Activated CD4-positive, alpha-beta T cell treated with anti-CD3 and anti-CD28 coated beads for 24 hours (primary cell): ENCODE results near the gene RHOBTB3.
"Not testable (repeated sequence)": the region's sequence is repeated elsewhere in the genome, so short reads cannot be mapped to it uniquely, and the experiment has no call there.

Experiments used
- DNase-seq, 2 donors: peaks; one replicate each; pipeline ENCODE4 v3.0.0-alpha.2; 2020; ENCODE audit warnings: low read depth in 2 of 2

Gene RHOBTB3

GRCh38 chr5:95799191-95799835 is 68.2 kb downstream of the RHOBTB3 start:
- DNase-seq, result no peak

GRCh38 chr5:95800553-95800952 is 69.4 kb downstream of the RHOBTB3 start:
- no peak for DNase-seq

- DNase-seq, result no peak
Measured at GRCh38 chr5:95801532-95801931, 70.4 kb downstream of the RHOBTB3 start.

- no peak for DNase-seq
Measured at GRCh38 chr5:95801961-95802360, 70.8 kb downstream of the RHOBTB3 start.

GRCh38 chr5:95803271-95804148 is 72.4 kb downstream of the RHOBTB3 start:
- no peak for DNase-seq

GRCh38 chr5:95804736-95805539 is 73.8 kb downstream of the RHOBTB3 start:
- DNase-seq, result no peak

- no peak for DNase-seq
Measured at GRCh38 chr5:95806687-95807086, 75.6 kb downstream of the RHOBTB3 start.

GRCh38 chr5:95808013-95808685 is 77.0 kb downstream of the RHOBTB3 start:
- no peak for DNase-seq

- DNase-seq, result peak; percentile 53 to 62
Measured at GRCh38 chr5:95808686-95809413, 77.7 kb downstream of the RHOBTB3 start.

GRCh38 chr5:95809414-95809960 is 78.4 kb downstream of the RHOBTB3 start:
- DNase-seq, result no peak

GRCh38 chr5:95810305-95811125 is 79.4 kb downstream of the RHOBTB3 start:
- no peak for DNase-seq

GRCh38 chr5:95811126-95811423 is 79.9 kb downstream of the RHOBTB3 start:
- DNase-seq, result not testable (repeated sequence)

GRCh38 chr5:95811461-95812073 is 80.4 kb downstream of the RHOBTB3 start:
- DNase-seq, result not testable (repeated sequence)

GRCh38 chr5:95812074-95812471 is 80.9 kb downstream of the RHOBTB3 start:
- DNase-seq, result no peak

- DNase-seq, result not testable (repeated sequence)
Measured at GRCh38 chr5:95813035-95813434, 81.9 kb downstream of the RHOBTB3 start.

GRCh38 chr5:95815155-95815729 is 84.1 kb downstream of the RHOBTB3 start:
- no peak for DNase-seq

GRCh38 chr5:95816341-95816740 is 85.2 kb downstream of the RHOBTB3 start:
- DNase-seq, result no peak

GRCh38 chr5:95816776-95817175 is 85.6 kb downstream of the RHOBTB3 start:
- DNase-seq, result no peak

- no peak for DNase-seq
Measured at GRCh38 chr5:95817430-95817829, 86.3 kb downstream of the RHOBTB3 start.
